Ramos (cell line): ENCODE data around the gene SSTR4.
"Not testable (repeated sequence)": the region's sequence is repeated elsewhere in the genome, so short reads cannot be mapped to it uniquely, and the experiment has no call there.

ENCODE experiments used
- in situ Hi-C: fragments of 300-500 bp; cut with MboI; formaldehyde crosslinking; loops from one replicate; pipeline ENCODE4 v1.14.3; 2022; ENCODE audit warnings: low sequenced_read_pairs; ENCODE audit not compliant: unreplicated experiment

SSTR4 gene

DNA sequence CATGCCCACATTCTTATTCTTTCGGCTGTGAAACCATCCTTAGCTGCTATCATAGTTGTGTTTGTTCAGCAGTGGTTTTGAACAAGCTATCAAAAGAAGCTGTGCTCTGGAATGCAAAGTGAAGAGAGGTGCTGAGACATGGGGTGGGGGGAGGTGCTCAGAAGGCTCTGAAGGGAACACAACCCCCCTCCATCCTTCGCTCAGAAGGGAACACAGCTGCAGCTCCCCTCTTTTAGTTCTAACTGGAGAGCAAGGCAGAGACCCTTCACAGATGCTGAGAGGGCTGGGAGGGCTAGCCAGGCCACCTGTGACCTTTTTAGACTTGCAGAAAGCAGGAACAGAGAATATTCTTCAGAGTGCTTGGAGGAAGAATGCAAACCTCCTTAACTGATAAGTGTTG is 17.6 kb upstream of the SSTR4 start:
- in situ Hi-C loops, result no loop called here

DNA sequence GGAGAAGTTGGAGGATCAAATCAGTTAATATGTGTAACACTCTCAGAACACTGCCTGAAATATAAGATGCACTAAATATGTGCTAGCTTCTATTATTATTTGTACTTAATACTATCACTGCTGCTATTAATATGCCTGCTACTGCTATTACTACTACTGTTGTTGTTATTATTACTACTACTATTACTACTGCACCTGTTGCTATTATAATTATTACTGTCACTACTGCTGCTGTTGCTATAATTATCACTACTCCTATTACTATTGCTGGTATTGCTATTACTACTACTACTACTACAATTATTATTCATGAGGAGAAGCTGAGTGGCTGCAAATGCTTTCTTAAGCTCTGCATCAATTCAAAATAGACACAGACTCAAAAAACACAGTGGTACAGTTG is 16.7 kb upstream of the SSTR4 start:
- in situ Hi-C loops, result no loop called here

DNA sequence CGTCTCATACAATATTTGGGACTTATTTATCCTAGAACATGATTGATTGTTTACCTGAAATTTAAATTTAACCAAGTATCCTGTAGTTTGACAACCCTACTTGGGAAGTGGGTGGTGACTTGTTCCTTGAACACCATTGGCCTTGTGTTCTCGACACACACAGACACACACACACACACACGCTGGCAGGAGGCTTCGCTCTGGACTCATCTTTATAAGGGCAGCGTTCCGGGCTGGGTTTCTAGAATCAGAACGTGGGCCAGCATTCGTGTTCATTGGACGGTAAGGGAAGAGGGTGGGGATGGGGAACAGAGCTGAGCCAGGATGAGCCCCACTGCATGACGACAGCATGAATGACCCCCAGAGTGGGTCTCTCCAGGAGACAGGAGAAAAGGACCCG is 16.2 kb upstream of the SSTR4 start:
- in situ Hi-C loops, result no loop called here

DNA sequence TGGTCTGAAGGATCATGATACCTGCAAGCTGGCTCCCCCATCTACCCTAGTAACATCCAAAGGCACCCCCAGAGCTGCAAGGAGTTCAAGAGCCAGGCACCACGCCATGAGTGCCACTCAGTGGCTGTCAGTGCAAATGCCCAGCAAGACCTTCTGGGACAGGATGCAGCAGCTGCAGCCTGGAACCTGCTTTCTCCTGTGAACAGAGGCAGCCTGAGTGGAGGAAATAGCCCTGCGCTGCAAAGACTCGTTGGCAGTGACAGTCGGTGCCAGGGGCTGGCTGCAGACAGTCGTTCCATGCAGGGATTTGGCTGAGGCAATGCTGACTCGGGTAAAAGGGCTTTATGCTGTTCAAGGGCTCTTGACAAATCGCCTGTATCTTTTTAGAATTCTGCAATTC is 15.7 kb upstream of the SSTR4 start:
- in situ Hi-C loops, result no loop called here

DNA sequence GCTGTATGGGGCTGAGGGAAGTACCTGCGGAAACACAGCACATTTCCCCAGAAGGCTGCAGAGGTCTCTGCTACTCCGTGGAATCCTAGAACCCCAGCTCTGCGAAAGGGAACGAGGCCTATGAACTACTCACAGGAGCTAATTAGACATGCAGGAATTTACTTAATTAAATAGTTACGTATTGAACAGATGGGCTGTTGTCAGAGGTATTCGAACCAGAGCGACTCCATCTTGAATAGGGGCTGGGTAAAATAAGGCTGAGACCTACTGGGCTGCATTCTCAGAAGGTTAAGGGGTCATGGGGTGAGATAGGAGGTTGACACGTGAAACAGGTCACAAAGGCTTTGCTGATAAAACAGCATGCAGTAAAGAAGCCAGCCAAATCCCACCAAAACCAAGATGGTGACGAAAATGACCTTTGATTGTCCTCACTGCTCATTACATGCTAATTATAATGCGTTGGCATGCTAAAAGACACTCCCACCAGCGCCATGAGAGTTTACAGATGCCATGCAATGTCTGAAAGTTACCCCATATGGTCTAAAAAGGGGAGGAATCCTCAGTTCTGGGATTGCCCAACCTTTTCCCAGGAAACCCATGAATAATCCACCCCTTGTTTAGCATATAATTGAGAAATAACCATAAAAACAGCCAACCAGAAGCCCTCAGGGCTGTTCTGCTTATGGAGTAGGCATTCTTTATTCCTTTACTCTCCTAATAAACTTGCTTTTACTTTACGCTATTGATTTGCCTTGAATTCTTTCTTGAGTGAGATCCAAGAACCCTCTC is 14.7 kb upstream of the SSTR4 start:
- in situ Hi-C loops, result no loop called here

DNA sequence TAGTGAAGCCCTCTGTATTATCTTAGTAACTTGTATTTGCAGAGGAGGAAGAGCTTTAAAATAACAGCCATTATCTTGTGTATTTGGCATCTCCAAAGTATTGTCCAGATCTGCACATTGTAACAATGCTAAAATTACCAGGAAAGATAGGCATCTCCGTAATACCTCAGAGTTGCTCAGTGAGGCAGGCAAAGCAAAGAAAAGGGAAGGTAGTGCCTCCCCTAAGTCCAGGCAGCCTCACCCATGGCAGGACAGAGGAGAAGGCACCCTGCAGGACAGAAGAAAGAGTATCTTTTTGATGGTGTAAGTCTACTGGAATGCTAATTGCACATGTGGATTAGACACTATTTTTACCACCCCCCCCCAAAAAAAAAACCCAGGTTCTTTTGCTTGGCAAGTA is 13.6 kb upstream of the SSTR4 start:
- in situ Hi-C loops, result no loop called here

DNA sequence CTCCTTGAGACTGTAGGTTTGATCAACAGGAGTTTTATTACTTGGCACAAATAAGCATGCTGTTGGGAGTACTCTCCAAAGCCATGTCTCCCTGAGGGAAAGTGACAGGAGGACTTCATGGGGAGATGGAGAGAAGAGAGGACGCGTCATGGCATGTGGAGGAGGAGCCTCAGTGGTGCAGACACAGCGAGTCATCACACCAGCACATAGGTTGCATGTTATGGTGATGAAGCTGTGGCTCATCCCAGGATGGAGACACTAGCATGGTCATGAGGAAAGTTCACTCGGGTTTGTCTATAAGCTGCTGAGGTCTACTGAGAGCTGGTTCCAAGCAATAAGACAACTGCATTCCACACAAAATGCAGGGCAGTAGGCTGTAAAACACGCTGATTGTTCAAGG is 13.2 kb upstream of the SSTR4 start:
- in situ Hi-C loops, result no loop called here

DNA sequence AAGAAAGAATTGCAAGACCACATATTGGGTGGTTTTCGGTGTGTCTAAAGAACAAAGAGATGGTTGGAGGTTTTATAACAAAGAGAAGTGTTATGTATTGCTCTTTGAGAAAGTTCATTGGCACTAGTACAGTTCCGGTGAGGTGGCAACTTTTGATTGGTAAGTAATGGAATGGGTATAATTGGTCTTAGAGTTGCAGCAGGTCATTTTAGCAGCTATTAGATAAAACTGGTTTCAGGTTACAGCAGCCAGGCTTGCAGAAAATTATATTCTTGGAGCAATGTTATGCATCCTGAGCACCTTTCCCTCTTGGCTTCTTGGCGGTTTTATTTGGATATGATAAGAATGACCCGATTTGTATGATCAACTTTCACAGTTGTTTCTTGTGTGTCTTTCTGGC is 12.3 kb upstream of the SSTR4 start:
- in situ Hi-C loops, result no loop called here

DNA sequence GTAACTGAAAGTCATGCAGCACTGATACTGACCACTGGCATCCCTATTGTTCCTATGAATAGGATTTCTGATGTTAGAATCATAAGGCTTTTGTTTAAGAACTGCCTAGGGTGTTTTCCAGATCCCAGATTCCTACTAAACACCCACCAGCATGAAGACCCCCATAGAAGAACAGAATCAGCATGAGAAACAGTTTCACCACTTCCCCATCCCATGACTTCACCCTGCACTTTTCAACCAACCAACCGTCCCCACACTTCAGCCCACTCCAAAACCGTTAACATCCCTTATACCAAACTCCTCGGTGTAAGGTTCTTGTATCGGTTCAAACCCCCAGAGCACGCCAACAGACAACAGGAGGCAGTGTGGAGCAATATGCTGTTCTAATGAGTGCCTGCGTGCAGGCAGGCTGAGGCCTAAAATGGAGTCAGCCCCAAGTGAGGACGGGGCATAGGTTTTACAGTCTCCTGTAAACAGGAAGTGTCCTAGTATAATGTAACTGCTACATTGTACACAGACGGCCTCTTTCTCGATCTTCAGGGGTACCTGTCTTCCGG is 11.4 kb upstream of the SSTR4 start:
- in situ Hi-C loops, result no loop called here

DNA sequence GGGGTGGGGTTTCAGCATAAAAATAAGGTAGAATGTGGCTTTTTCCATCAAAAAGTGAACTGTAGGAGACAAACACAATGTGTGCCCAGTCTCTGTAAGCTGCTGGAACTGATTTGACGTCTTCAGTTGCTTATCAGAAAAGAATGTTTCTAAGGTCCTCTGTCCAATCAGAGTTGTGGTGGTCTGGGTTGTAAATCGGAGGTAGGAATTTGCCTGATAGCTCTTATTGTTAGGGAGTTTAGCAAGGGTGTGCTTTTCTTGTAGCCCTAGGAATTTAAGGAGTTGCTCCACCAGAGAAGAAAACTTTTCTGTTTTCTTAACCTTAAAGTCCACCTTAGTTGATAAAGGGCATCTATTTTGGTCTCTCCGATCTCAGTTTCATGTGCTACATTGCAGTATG is 10.4 kb upstream of the SSTR4 start:
- in situ Hi-C loops, result no loop called here

DNA sequence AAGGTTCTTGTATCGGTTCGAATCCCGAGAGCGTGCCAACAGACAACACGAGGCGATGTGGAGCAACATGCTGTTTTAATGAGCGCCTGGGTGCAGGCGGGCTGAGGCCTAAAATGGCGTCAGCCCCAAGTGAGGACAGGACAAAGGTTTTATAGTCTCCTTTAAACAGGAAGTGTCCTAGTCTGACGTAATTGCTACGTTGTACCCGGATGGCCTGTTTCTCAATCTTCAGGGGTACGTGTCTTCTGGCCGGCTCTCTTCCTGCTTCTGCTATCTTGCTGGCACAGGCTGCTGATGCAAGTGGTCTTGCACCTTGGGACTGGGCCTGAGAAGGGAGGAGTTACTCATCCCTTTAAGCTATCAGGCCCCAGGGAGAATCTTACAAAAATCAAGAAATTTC is 9.6 kb upstream of the SSTR4 start:
- in situ Hi-C loops, result not testable (repeated sequence)

DNA sequence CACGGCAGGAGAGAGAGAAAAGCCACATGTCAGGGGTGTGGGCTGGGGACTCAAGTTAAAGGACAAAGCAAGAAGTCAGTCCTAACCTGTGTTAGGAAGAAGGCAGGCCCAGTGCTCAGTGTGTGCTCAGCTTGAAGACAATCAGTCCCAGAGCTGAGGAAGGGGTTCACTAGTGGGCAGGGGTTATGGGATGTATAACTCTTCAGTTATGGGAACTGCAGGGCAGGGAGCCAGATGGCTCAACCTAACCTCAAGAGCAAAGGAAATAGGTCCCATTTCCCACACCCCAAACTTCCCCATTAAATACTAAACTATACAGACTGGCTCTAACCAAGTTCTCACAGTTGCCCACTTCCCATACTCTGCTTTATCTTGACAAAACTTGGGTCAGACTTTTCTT is 7.4 kb upstream of the SSTR4 start:
- in situ Hi-C loops, result no loop called here

DNA sequence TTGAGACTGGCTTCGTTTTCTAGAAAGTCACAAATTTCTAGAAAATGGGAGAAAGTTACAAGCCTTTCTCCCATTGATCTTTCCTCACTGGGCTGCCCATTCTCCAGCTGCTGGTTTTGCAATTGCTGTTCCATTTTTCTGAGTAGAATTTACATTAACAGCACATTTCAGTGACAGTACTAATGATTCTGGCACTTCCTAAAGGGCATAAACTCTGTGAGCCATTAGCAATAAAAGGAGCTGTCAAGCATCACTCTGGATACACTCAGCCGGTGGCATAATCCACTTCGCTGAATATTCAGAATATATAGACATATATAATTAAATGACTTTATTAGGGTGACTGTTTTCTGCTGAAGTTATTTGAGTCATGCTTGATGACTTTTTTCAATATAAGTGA is 6.7 kb upstream of the SSTR4 start:
- in situ Hi-C loops, result no loop called here

DNA sequence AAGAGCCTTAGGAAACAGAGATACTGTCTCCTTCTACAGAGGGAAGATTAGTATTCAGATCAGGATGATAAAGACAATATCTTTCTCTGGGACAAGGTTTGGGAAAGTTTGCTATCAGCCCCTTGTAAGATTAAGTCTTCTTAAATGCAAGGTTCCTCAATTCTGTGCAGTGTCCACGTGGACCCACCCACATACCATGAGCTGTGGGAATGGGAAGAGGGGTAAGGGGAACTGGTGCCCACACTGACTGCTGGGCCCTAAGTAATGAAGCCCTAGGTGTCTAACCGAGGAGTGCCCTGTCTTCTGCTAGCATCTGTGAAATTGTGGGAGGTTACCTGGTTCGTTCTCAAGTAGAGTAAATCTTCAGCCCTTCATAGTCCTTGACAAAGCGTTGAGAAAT is 5.8 kb upstream of the SSTR4 start:
- in situ Hi-C loops, result no loop called here

DNA sequence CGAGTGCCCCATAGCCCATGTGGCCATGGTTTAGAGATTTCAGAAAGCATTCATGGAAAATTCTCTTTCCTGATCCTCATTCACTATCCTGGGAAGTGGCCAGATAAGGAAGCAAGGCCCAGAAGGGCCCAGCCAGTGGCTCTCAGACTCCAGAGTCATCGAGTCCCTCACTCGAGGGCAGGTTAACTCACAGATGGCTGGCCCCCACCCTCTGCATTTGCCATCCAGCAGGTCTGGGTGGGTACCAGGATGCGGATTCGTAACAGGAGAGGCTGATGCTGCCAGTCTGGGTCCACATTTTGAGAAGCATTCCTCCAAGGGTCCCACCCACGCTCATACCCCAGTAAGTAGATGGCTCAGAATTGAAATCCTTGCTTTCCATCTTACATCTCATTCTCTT is 3.8 kb upstream of the SSTR4 start:
- in situ Hi-C loops, result no loop called here

DNA sequence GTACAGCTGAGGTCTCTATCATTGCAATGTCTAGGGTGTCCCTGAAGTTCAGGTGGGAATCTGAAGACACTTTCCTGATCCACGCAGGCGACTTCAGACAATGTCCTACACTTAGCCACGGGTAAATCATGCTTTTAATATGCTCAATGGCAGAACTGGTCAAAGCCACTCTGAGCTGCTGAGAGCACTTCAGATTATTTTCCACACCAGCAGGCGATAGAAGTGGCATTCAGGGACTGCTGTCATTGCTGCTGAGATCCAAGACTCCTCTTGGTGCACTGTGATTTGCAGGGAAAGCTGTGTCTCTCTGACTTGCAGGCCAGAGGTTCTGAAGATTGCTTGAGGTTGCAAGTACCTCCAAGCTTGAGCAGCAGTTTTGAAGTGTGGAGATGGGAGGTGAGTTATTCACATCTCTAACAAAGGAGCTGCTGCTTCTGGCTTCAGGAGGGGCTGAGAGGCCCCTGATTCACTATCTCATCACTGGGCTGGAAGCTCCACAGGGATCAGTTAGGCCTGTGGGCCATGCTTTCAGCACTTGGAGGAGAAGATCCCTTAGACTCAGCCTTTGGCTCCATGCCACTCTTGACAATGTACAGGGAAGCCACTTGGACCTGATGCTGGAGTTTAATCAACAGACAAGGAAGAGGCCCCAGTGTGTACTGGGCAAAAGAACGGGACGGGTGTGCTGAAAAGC is 2.9 kb upstream of the SSTR4 start:
- in situ Hi-C loops, result no loop called here

DNA sequence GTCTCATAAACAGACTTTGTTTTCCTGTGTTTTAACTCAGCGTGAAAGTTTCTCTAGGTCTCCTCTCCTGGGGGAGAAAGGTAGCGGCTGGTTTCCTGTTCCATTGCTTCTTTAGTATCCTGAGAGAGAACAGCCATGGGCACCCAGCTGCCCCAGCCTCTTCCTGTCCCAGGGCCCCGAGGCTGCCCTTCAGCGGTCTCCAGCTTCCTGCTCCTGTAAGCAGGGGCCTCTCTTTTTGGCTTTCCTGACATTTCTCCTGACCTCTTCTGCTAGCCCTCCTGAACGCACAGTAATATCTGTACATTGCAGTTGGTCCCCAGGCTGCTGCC is 2.4 kb upstream of the SSTR4 start:
- in situ Hi-C loops, result no loop called here

DNA sequence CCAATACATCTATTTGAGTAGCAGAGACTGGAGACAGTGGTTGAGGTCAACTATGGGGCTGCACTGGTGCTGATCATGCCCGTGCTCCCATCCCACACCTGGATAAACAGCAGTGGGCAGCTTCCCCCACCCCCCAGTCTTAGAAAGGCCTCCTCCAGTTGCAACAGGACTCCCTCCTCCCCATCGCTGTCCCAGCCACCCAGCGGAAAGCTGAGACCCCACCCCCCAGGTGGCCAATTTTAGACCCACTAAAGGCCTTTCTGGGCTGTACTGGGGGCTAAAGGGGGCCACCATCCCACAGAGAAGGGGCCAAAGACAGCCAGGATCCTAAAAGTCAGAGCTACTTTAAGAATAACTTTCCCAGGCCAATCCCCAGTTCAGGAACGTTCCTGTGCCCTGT is 1.2 kb upstream of the SSTR4 start:
- in situ Hi-C loops, result no loop called here

DNA sequence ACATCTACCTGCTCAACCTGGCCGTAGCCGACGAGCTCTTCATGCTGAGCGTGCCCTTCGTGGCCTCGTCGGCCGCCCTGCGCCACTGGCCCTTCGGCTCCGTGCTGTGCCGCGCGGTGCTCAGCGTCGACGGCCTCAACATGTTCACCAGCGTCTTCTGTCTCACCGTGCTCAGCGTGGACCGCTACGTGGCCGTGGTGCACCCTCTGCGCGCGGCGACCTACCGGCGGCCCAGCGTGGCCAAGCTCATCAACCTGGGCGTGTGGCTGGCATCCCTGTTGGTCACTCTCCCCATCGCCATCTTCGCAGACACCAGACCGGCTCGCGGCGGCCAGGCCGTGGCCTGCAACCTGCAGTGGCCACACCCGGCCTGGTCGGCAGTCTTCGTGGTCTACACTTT is 619 bp downstream of the SSTR4 start:
- in situ Hi-C loops, result no loop called here

DNA sequence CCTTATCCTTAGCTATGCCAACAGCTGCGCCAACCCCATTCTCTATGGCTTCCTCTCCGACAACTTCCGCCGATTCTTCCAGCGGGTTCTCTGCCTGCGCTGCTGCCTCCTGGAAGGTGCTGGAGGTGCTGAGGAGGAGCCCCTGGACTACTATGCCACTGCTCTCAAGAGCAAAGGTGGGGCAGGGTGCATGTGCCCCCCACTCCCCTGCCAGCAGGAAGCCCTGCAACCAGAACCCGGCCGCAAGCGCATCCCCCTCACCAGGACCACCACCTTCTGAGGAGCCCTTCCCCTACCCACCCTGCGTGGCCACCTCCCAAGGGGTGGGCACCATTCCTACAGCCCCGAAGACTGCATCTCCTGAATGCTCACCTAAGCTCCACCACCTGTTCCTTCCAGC is 1.3 kb downstream of the SSTR4 start:
- in situ Hi-C loops, result no loop called here

DNA sequence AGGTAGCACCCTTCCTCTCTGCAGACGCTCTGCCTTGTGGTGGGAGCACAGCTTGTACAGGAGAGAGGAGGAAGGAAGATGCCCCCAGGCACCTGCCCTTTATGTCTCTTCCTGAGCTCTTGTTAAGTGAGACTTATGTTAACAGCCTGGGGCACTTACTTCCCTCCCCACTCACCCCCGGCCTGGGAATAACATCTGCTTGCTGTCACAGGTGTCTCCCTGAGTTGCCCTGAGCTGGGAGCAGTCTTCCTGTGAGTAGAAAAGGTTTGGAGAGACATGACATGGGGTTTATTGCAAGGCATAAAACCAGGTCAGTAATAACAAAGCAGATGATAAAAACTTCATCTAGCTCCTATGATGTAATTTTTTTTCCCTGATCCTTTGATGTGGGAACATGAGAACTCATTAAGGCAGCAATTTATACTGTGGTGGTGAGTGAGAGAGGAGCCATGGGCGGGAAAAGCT is 1.9 kb downstream of the SSTR4 start:
- in situ Hi-C loops, result no loop called here
